ENCODE results near the gene PCDH9. TPM values are rescaled to one million over a fixed set of nuclear protein-coding genes. Genes with fewer than 3 reads are reported as not detected.

Gene PCDH9
- total RNA-seq, 2 experiments from 2014 or later: 0.14 to 0.17 TPM

GRCh38 chr13:67017276-67017675 lies 212.9 kb downstream of the PCDH9 start:
- no peaks in the 10 kb centered on the region for H3K36me3 Mint-ChIP-seq
- DNase-seq (no peak), ATAC-seq (ENCODE audit: low read depth) (no peak)
- POLR2A ChIA-PET: no interaction called here
- peaks cover 1% of the 10 kb centered on the region for H3K9me3 Mint-ChIP-seq
- no peaks in the 10 kb centered on the region for H3K27me3 Mint-ChIP-seq
- H3K27ac Mint-ChIP-seq: no peak overlapping the region
- no peak overlapping the region for H3K4me3 Mint-ChIP-seq
- H3K4me1 Mint-ChIP-seq: no peaks in the 10 kb centered on the region

DNA sequence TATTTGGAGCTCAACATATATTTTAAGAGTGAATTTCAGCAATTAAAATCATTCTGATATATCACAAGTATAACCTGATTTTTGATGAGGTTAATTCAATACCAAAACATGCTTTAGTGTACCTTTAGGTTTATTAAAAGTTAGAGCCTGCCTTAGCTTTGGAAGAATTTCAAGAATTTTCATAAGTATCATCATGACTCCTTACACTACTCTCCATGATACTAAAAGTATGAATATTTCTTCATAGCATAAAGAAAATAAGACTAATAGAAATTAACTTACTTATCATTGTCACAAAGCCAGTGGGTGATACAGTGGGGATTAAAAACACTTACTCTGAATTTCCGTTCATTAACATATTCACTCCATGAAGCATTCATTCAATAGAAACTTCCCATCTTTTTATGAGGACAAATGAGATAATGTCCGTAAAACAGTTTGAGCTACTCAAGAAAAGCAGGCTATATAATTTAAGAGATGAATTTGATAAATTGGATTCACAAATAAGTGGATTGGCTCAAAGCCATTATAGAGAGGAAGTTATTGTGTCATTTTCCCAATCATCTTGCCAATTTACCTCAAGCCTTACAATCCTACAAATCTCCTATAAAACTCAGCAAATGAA lies 214.0 kb downstream of the PCDH9 start:
- H3K4me1 Mint-ChIP-seq: no peaks in the 10 kb centered on the region
- H3K36me3 Mint-ChIP-seq: no peaks in the 10 kb centered on the region
- H3K4me3 Mint-ChIP-seq: no peak overlapping the region
- POLR2A ChIA-PET: no interaction called here
- H3K9me3 Mint-ChIP-seq: peaks cover 1% of the 10 kb centered on the region
- ATAC-seq (ENCODE audit: low read depth) (no peak), DNase-seq (no peak)
- no peak overlapping the region for H3K27ac Mint-ChIP-seq
- H3K27me3 Mint-ChIP-seq: no peaks in the 10 kb centered on the region

DNA sequence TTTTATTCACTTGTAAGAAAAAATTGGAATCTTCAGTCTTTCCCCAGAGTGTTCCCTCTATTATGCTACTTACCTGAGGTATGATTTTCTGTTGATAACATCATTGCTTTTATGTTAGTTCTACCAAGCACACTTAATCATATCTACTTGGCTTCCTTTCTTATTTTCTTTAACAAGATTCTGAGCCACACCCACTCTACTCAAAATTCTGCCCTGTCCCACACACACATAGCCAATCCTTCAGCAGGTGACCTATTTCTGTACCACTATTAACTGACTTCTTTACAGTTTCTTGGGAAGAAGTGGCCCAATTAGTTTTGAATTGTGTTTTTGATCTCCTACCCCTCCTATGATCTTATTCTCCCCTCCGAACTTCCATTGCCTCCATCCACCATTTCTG lies 215.7 kb downstream of the PCDH9 start:
- no peaks in the 10 kb centered on the region for H3K4me1 Mint-ChIP-seq
- H3K36me3 Mint-ChIP-seq: no peaks in the 10 kb centered on the region
- H3K27ac Mint-ChIP-seq: no peak overlapping the region
- H3K27me3 Mint-ChIP-seq: no peaks in the 10 kb centered on the region
- DNase-seq (no peak), ATAC-seq (ENCODE audit: low read depth) (no peak)
- H3K9me3 Mint-ChIP-seq: peaks cover 1% of the 10 kb centered on the region
- no peak overlapping the region for H3K4me3 Mint-ChIP-seq
- POLR2A ChIA-PET: no interaction called here

DNA sequence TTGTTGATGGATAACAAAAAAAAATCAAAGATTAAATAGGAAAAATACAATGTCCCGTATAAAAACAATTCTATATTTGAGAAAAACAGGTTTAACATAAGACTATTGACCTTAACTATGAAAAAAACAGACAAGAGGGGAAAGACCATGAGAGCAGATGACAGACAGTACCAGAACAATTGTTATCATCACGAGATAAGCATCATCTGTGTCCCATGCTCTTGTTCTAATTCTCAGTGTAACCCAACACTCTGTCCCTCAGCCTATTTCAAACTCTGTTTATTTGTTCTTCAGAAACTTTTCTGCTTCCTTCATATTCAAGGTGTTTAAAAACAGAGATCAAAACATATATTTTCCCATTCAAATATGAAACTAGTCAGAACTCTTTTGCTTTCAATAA lies 216.4 kb downstream of the PCDH9 start:
- Mint-ChIP-seq H3K27me3 (no peaks in the 10 kb centered on the region), H3K27ac (no peak overlapping the region), H3K4me1 (no peaks in the 10 kb centered on the region), H3K9me3 (peaks cover 1% of the 10 kb centered on the region), H3K4me3 (no peak overlapping the region), H3K36me3 (no peaks in the 10 kb centered on the region)
- POLR2A ChIA-PET: no interaction called here
- ATAC-seq (ENCODE audit: low read depth): no peak
- no peak for DNase-seq

DNA sequence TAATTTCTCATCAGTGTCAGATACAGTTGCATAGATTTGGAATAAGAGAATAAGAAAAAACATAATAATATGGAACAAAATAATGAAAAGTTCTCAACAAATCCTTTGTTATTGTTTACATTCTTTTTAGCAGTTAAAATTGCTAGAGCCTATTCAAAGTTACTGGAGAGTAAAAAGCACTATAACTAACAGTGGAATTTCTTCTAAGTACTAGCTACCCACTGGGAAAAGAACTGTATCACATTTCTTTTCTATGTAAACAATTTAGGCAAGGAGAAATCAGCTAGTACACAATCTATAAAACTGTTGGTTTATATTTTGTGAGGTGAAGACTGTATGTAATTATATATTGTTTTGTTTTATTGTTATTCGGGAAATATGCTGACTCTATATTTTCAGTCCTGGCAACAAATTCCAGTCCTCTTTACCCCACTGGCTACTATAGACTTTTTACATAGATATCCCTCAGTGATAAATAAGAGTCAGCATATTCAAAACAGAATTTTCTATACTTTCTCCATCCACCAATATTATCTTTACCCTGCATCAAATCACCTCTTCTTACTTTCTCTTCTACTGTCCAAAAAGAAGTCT lies 222.0 kb downstream of the PCDH9 start:
- H3K4me1 Mint-ChIP-seq: no peaks in the 10 kb centered on the region
- no peaks in the 10 kb centered on the region for H3K36me3 Mint-ChIP-seq
- H3K27me3 Mint-ChIP-seq: no peaks in the 10 kb centered on the region
- no peaks in the 10 kb centered on the region for H3K9me3 Mint-ChIP-seq
- no peak overlapping the region for H3K4me3 Mint-ChIP-seq
- DNase-seq: no peak
- POLR2A ChIA-PET: no interaction called here
- H3K27ac Mint-ChIP-seq: no peak overlapping the region
- no peak for ATAC-seq (ENCODE audit: low read depth)

GRCh38 chr13:67004511-67004910 lies 225.6 kb downstream of the PCDH9 start:
- no peak for ATAC-seq (ENCODE audit: low read depth)
- Mint-ChIP-seq H3K27me3 (no peaks in the 10 kb centered on the region), H3K36me3 (no peaks in the 10 kb centered on the region), H3K9me3 (no peaks in the 10 kb centered on the region), H3K4me3 (no peak overlapping the region), H3K27ac (no peak overlapping the region), H3K4me1 (no peaks in the 10 kb centered on the region)
- DNase-seq: no peak
- POLR2A ChIA-PET: no interaction called here

- Mint-ChIP-seq H3K4me1 (no peaks in the 10 kb centered on the region), H3K9me3 (no peaks in the 10 kb centered on the region), H3K4me3 (no peak overlapping the region), H3K27me3 (no peaks in the 10 kb centered on the region), H3K27ac (no peak overlapping the region), H3K36me3 (no peaks in the 10 kb centered on the region)
- ATAC-seq (ENCODE audit: low read depth) (no peak), DNase-seq (no peak)
- POLR2A ChIA-PET: no interaction called here
Measured at GRCh38 chr13:67003743-67004142, 226.4 kb downstream of the PCDH9 start.

DNA sequence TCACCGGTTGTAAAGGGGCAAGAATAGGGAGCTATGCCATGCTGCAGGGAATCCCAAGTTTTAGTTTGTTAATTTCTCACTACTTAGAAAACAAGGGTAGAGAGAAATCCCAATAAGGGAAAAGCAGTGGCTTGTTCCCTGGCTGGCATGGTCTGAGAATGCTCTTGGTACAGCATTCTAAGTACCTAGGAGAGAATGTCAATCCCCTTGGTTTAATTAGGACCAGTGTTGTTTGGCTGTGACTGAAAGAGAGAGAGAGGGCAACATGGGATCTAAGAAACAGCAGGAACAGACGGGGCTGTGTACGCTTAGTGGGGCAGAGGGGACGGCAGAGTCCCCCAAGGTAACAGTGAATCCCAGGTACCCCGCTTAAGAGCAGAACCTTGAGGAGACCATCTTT lies 228.8 kb downstream of the PCDH9 start:
- H3K27ac Mint-ChIP-seq: no peak overlapping the region
- H3K36me3 Mint-ChIP-seq: no peaks in the 10 kb centered on the region
- H3K27me3 Mint-ChIP-seq: no peaks in the 10 kb centered on the region
- ATAC-seq (ENCODE audit: low read depth) (no peak), DNase-seq (no peak)
- no peaks in the 10 kb centered on the region for H3K4me1 Mint-ChIP-seq
- POLR2A ChIA-PET: no interaction called here
- H3K4me3 Mint-ChIP-seq: no peak overlapping the region
- peaks cover 1% of the 10 kb centered on the region for H3K9me3 Mint-ChIP-seq

- ATAC-seq (ENCODE audit: low read depth) (no peak), DNase-seq (no peak)
- peaks cover 3% of the 10 kb centered on the region for H3K4me1 Mint-ChIP-seq
- H3K9me3 Mint-ChIP-seq: peaks cover 1% of the 10 kb centered on the region
- H3K27me3 Mint-ChIP-seq: peaks cover 2% of the 10 kb centered on the region
- no peak overlapping the region for H3K27ac Mint-ChIP-seq
- no peak overlapping the region for H3K4me3 Mint-ChIP-seq
- POLR2A ChIA-PET: no interaction called here
- no peaks in the 10 kb centered on the region for H3K36me3 Mint-ChIP-seq
Measured at GRCh38 chr13:66996503-66996902, 233.6 kb downstream of the PCDH9 start.

DNA sequence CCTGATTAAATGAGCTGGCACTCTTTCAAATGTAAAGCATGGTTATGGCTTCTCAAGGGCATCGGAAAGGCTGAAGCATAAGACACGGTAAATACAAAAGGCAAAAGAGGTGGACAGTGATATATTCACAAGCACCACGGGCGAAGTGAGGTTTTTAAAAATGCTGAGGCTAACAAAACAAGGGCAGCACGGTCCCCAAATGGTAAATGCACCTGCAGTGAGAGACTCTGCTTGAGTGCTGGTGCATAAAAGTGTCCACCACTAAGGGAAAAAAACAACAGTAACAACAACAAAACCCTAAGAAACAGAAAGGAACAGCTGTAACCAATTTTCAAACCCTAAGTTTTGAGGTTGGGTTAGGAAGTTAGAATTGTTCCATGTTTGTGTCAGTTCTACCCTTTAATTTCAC lies 234.9 kb downstream of the PCDH9 start:
- H3K4me3 Mint-ChIP-seq: no peak overlapping the region
- H3K27ac Mint-ChIP-seq: no peak overlapping the region
- ATAC-seq (ENCODE audit: low read depth) (no peak), DNase-seq (no peak)
- peaks cover 2% of the 10 kb centered on the region for H3K27me3 Mint-ChIP-seq
- peaks cover 1% of the 10 kb centered on the region for H3K9me3 Mint-ChIP-seq
- H3K36me3 Mint-ChIP-seq: no peaks in the 10 kb centered on the region
- H3K4me1 Mint-ChIP-seq: peaks cover 3% of the 10 kb centered on the region
- POLR2A ChIA-PET: no interaction called here

- POLR2A ChIA-PET: no interaction called here
- no peaks in the 10 kb centered on the region for H3K36me3 Mint-ChIP-seq
- no peak for ATAC-seq (ENCODE audit: low read depth)
- peaks cover 2% of the 10 kb centered on the region for H3K27me3 Mint-ChIP-seq
- no peak overlapping the region for H3K27ac Mint-ChIP-seq
- peaks cover 1% of the 10 kb centered on the region for H3K9me3 Mint-ChIP-seq
- peak overlapping the region; percentile 16 for H3K4me3 Mint-ChIP-seq
- peaks cover 3% of the 10 kb centered on the region for H3K4me1 Mint-ChIP-seq
- DNase-seq: no peak
Measured at GRCh38 chr13:66994517-66995202, 235.5 kb downstream of the PCDH9 start.

DNA sequence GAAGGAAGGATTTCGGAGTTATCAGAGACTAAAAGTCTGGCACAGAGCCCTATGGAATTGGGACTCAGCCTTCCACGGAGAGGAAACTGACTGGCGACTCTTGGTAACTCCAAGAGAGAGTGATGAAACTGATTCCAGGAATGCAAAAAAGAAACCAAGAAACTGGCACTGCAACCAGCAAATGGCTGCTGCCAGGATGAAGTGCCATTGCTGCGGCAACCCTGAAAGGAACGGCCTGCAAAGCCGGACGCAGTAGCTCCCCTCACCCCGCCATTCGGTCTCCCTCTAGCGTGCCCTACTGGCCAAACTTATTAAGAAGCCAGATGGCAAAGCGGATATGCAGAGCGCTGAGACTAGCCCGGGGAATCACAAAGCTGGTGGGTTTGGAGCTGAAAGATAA lies 236.0 kb downstream of the PCDH9 start:
- peak; percentile 74 for ATAC-seq (ENCODE audit: low read depth)
- POLR2A ChIA-PET: no interaction called here
- H3K4me3 Mint-ChIP-seq: peak overlapping the region; percentile 16

DNA sequence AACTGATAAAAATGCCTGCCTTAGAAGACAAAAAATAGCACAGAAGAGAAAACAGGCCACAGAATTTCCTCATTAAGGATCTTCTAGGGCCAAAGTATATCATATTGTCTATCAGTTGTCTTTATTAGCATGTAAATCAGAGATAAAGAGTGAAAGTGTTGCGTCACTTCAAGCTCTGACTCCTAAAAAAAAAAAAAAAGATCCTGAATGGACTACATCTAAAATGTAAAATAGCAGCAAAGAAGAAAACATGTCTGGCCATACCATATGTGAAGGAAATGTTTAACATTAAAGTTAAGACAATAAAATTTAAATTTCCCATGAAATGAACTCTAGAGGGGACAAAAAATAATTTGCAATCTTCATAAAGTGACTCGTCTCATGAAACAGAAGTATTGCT lies 237.4 kb downstream of the PCDH9 start:
- ATAC-seq (ENCODE audit: low read depth): no peak
- DNase-seq: no peak
- Mint-ChIP-seq H3K36me3 (no peaks in the 10 kb centered on the region), H3K9me3 (no peaks in the 10 kb centered on the region), H3K4me3 (no peak overlapping the region), H3K4me1 (peaks cover 3% of the 10 kb centered on the region), H3K27ac (no peak overlapping the region), H3K27me3 (peaks cover 2% of the 10 kb centered on the region)
- POLR2A ChIA-PET: no interaction called here

More for the DNA sequence above, 236.0 kb downstream of the PCDH9 start:
- H3K9me3 Mint-ChIP-seq: peaks cover 1% of the 10 kb centered on the region
- no peak overlapping the region for H3K27ac Mint-ChIP-seq
- peaks cover 2% of the 10 kb centered on the region for H3K27me3 Mint-ChIP-seq
- H3K4me1 Mint-ChIP-seq: peaks cover 3% of the 10 kb centered on the region
- H3K36me3 Mint-ChIP-seq: no peaks in the 10 kb centered on the region
- peak; percentile 26 for DNase-seq

GRCh38 chr13:66992183-66992582 lies 238.0 kb downstream of the PCDH9 start:
- ATAC-seq (ENCODE audit: low read depth): no peak
- H3K4me1 Mint-ChIP-seq: peaks cover 3% of the 10 kb centered on the region
- POLR2A ChIA-PET: no interaction called here

More at GRCh38 chr13:66992183-66992582, 238.0 kb downstream of the PCDH9 start:
- Mint-ChIP-seq H3K9me3 (no peaks in the 10 kb centered on the region), H3K4me3 (no peak overlapping the region), H3K27me3 (peaks cover 2% of the 10 kb centered on the region), H3K36me3 (no peaks in the 10 kb centered on the region), H3K27ac (no peak overlapping the region)
- DNase-seq: no peak

All from activated naive CD8-positive, alpha-beta T cell treated with anti-CD3 and anti-CD28 coated beads, Interleukin-2, amount 10 ng/mL, durations not matched to agents 7 days and 5 days (primary cell).